GM21515 (cell line): ENCODE results near the gene PRKAA1.

Source experiments
- ATAC-seq: cut with Tn5 transposase; IDR thresholded peaks from one replicate; pipeline ENCODE4 v1.9.1; 2021; ENCODE audit not compliant: unreplicated experiment

Gene PRKAA1

DNA sequence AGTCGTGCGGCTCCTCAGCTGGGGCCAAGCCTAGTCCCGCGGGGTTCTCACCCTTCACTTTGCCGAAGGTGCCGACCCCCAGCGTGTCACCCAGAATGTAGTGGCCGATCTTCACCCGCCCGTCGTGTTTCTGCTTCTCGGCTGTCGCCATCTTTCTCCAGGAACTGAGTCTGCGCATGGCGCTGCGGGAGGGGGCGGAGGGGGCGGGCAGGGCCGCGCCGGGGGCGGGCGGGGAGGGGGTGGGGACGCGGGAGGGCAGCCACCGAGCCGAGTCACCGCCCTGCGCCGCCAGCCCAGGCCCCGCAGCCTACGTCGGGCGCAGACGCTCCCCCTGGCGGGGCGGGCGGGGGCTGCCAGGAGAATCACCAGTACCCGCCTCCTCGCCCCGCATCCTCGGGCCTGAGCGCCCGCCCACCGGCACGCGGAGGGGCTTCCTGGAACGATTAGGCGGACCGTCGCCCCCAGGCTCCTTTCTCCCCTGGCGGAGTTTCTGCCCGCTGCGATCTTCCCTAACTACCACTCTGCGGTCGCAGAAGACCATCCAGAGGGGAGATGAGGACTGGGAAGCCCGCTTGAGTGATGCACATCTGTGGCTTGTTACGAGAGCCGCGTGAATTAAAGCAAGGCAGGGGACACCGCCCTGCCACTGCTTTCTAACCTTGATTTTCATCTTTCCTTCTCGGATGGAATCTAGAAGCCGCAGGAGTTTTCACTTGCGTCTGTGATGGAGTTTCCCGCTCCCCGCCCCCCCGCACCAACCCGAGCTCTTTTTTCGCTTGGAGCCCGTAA is at the start of gene PRKAA1:
Gene PRKAA1 (minus strand): TSS at position 363 of the 789 bp plus-strand sequence. CDS start 185 bp downstream, at position 178.
- ATAC-seq: peak; percentile 97

DNA sequence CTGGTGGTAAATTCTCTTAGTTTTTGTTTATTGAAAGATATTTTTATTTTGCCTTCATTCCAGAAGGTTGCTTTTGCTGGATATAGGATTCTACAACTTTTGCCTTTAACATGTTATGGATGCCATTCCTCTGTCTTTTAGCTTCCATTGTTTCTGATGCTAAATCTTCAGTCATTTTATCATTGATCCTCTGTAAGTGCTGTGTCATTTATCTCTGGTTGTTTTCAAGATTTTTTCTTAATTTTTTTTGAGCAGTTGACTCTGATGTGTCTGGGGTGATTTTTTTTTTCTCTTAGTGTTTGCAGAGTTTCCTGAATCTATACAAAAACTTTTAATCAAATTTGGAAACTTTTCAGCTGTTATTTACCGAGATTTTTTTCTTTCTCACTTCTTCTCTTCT is 49.4 kb upstream of the PRKAA1 start:
- no peak for ATAC-seq

GRCh38 chr5:40846371-40846770 is 48.2 kb upstream of the PRKAA1 start:
- no peak for ATAC-seq

DNA sequence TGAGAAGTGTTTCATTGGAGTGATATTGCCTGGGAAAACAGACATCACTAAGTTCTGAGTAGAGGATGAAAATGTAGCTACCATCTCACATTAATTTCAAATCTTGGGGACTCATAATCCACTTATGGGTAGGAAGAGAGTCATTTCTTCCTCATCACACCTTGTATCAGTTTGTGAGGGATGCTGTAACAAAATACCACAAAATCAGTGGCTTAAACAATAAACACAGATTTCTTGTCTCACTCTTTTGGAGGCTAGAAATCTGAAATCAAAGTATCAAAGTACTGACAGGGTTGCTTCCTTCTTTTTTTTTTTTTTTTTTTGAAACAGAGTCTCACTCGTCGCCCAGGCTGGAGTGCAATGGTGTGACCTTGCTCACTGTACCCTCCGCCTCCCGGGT is 46.4 kb upstream of the PRKAA1 start:
- ATAC-seq: no peak

DNA sequence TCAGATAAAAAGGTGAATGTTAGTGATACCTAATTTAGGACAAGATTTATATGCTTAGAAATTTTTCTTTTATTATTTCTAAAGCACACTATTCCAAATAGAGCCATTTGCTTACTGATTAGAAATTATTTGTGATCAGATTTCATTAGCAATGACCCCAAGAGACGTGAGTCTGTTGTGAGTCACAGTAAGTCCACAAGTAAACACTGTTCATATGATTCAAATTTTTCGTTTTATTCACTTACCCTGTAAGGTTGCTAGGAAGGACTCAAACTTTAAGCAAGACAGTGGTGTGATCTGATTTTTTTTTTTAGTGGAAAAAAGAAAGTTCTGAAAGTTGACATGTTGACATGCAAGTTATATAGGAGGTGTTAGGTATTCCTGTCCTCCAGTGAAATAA is 44.2 kb upstream of the PRKAA1 start:
- ATAC-seq: no peak

- peak; percentile 49 for ATAC-seq
These were observed 43.1 kb upstream of the PRKAA1 start, which contains the start of gene CARD6 for GRCh38 chr5:40841068-40841805. Gene CARD6, plus strand, starts transcription at chr5:40841367. Its CDS starts 16 bp downstream, at chr5:40841383.

DNA sequence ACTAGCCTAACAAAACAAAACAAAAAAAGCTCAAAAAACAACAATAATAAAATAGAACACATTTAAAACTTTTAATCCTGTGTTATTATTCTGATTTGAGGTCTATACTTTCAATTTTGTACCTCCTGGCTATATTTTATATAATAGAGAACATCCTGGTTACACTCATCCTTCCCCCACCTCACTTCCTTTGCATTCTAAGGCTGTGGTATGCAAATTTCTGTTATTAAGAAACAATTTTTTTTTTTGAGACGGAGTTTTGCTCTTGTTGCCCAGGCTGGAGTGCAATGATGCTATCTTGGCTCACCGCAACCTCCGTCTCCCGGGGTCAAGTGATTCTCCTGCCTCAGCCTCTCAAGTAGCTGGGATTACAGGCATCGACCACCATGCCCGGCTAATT is 39.9 kb upstream of the PRKAA1 start:
- ATAC-seq: no peak

GRCh38 chr5:40834849-40835787 is 36.9 kb upstream of the PRKAA1 start, which contains the start of gene RPL37:
Gene RPL37, minus strand, starts transcription at chr5:40835222. Its CDS starts 37 bp downstream, at chr5:40835185.
- ATAC-seq: peak; percentile 99

- no peak for ATAC-seq
These were observed 36.2 kb upstream of the PRKAA1 start for GRCh38 chr5:40834391-40834848.

DNA sequence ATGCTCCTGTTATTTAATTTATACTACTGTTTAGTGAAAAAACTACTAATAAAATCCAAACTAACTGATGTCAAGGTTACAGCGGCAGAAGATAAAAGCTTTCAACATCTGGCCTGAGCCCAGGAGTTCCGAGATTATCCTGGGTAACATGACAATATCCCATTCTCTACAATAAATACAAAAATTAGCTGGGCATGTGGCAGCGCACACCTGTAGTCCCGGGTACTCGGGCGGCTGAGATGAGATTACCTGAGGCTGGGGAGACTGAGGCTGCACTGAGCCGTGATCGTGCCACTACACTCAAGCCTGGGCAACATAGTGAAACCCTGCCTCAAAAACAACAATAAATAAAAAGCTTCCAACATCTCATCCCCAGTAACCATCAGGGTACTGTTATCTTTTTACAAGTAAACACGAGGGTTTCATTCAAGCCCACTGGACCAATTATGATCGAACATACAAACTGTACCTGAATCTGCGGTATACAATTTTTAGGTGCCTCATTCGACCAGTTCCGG is 35.6 kb upstream of the PRKAA1 start:
- no peak for ATAC-seq

GRCh38 chr5:40832345-40832744 is 34.2 kb upstream of the PRKAA1 start:
- ATAC-seq: no peak

GRCh38 chr5:40831346-40832210 is 33.4 kb upstream of the PRKAA1 start:
- no peak for ATAC-seq

DNA sequence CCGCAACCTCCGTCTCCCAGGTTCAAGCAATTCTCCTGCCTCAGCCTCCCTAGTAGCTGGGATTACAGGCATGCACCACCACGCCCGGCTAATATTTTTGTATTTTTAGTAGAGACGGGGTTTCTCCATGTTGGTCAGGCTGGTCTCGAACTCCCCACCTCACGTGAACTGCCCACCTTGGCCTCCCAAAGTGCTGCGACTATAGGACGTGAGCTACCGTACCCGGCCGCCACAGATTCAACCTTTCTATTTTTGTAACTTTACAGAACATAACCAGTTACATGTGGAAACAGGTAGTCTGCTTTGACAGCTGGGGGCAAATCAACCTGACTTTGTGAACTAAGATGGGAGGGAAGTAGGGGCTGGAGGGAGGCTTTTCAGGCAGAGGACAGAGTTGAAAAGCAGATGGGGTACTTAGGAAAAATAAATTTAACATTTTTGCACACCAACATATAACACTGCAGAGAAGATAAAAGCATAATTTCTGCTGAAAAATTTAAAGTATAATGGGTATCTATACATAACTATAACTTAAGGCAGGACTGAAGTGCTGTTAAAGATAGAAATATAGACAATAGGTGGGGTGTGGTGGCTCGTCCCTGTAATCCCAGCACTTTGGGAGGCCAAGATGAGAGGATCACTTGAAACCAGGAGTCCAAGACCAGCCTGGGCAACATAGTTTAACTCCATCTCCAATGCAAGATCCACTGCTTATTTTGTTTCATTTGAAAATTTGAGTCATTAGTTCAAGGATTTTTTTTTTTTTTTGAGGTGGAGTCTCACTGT is 31.8 kb upstream of the PRKAA1 start:
- ATAC-seq: no peak

- ATAC-seq: no peak
These were observed 30.8 kb upstream of the PRKAA1 start for GRCh38 chr5:40828690-40829661.

DNA sequence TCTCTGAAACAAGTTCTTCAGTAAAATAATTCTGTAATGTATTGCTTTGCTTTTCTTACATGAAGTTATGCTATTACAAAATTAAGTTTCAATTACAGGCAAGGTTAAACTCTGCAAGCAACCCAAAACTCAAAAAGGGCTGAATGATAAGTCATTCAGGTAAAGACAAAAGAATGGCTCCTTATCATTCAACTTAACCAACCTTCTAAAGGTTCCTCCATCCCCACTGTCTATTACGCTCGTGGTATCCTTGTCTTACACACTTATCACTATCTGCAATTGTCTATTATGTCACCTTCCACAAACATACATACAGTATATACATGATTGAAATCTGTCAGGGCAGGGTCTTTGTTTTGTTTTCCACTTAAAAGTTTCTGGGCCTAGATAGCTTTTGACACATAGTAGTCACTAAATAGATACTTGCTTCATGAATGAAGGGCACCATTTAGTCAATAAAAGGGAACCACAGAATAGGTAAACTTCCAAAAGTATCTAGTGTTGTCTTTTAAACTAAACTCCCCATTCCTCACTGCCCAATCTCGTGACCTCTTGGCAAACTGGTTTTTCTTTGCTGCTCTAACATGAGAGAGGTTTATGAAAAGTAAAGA is 30.0 kb upstream of the PRKAA1 start:
- ATAC-seq: no peak

DNA sequence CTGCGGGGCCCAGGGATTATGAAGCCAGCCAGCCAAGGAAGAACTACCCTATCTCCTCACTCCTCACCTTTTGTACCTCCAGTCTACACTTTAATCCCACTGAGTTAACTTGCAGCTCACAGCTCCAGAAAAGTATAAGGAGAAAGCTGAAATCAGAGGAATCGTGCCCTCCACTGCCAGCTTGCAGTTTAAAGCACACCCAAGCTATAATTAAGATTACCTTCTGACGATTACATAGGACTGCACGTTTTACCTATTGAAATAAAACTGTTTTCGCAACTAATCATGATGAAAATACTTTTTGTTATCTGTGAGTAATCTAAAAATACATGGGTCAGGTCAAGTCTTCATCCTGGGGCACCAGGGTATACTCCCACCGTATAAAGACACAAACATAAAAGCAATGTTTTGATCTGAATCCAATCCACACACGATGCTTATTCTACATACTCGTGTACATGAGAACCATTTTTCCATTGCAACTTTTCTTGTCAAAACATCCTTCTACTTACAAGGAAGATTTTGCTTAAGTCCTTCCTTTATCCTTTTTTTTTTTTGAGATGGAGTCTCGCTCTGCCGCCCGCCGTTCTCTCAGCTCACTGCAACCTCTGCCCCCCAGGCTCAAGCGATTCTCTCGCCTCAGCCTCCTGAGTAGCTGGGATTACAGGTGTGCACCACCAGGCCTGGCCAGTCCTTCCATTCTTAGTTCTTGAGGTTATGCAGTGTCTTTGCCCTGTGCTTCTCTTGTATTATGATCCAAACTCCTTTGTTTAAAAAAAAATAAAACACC is 29.2 kb upstream of the PRKAA1 start:
- ATAC-seq: no peak
